Memory B cell (primary cell): ENCODE results near the gene CYP26B1.

Source experiments
- ATAC-seq: fragments of 150-1000 bp; cut with Tn5 transposase; 2 replicates; pipeline ENCODE4 v1.10.0; 2021; ENCODE audit warnings: low read depth, mild to moderate bottlenecking, moderate library complexity
- DNase-seq, 2 donors: peaks; one replicate each; pipeline ENCODE4 v3.0.0; 2022; ENCODE audit warnings: low spot score in 2 of 2
- H3K27ac Mint-ChIP-seq: one replicate; pipeline ENCODE4 v1.8.0; 2022; ENCODE audit warnings: mild to moderate bottlenecking, moderate library complexity, mixed read lengths
- H3K27me3 Mint-ChIP-seq: one replicate; pipeline ENCODE4 v1.8.0; 2022; ENCODE audit warnings: mixed read lengths
- H3K36me3 Mint-ChIP-seq: one replicate; pipeline ENCODE4 v1.8.0; 2022; ENCODE audit warnings: mild to moderate bottlenecking, mixed read lengths
- H3K4me1 Mint-ChIP-seq: one replicate; pipeline ENCODE4 v1.8.0; 2022; ENCODE audit warnings: mixed read lengths
- H3K4me3 Mint-ChIP-seq: one replicate; pipeline ENCODE4 v1.8.0; 2022; ENCODE audit warnings: mild to moderate bottlenecking, moderate library complexity, mixed read lengths
- H3K9me3 Mint-ChIP-seq: one replicate; pipeline ENCODE4 v1.8.0; 2022; ENCODE audit warnings: mixed read lengths

Gene CYP26B1

DNA sequence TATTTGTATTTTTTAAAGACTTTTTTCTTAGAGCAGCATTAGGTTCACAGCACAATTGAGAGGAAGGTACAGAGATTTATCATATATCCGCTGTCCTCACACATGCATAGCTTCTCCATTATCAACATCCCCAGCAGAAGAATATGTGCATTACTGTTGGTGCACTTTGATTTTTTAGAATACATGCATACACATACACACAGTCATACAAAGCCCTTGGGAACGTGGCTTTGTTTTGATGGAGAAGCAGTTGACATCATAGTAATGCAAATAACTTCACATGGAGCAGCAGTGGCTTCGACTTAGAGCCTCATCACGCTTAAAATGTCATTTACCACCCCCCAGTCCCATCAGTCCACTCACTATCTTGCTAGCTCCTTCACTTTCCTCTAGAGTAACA is 26.5 kb downstream of the CYP26B1 start:
- H3K27me3 Mint-ChIP-seq = peaks cover 3% of the 10 kb centered on the region

DNA sequence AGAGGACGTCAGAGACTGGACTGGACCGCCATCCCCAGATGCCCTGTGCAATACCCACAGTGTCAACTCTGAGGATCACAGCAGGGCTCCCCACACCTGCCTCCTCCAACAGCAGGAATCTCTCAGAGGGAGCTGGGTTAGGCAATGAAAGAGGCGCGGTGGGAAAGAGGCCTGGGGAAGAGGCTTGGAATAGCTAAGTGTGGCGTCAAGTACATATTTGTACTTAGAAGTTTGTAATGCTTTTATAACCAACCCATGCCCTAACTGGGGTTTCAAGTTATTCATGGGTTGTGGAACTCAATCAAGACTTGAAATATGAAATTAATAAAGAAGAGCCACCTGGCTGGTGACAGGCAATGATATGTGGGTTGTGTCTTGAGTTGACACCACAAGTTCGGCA is 28.7 kb downstream of the CYP26B1 start:
- no peaks in the 10 kb centered on the region for H3K36me3 Mint-ChIP-seq
- DNase-seq = no peak
- H3K9me3 Mint-ChIP-seq = peaks cover 5% of the 10 kb centered on the region
- no peaks in the 10 kb centered on the region for H3K4me1 Mint-ChIP-seq
- H3K27me3 Mint-ChIP-seq = peaks cover 3% of the 10 kb centered on the region
- no peak for ATAC-seq
- H3K4me3 Mint-ChIP-seq = no peak overlapping the region
- H3K27ac Mint-ChIP-seq = no peak overlapping the region

More for the DNA sequence above, 26.5 kb downstream of the CYP26B1 start:
- H3K9me3 Mint-ChIP-seq = peaks cover 5% of the 10 kb centered on the region
- DNase-seq (no peak), ATAC-seq (no peak)
- no peak overlapping the region for H3K27ac Mint-ChIP-seq
- peaks cover 2% of the 10 kb centered on the region for H3K4me1 Mint-ChIP-seq
- H3K36me3 Mint-ChIP-seq = no peaks in the 10 kb centered on the region
- no peak overlapping the region for H3K4me3 Mint-ChIP-seq

DNA sequence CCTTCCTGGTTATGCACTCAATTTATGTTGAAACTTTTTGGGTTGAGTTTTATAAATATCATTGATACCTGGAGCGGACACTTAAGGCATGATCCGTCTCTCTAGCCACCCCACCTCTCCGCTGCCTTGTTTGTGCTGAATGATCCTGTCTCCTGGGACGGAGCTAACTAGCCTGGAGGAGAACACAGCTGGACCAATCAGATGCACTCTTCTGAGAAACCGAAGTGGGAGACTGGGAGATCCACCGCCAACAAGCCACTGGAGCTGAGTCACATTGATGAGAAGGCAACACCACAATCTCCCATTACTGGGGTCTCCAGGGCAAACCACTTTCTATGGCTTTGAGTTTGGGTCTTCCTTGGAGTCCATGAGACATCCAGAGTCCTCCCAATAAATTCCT is 29.3 kb downstream of the CYP26B1 start:
- no peak overlapping the region for H3K27ac Mint-ChIP-seq
- ATAC-seq (no peak), DNase-seq (no peak)
- no peaks in the 10 kb centered on the region for H3K36me3 Mint-ChIP-seq
- no peaks in the 10 kb centered on the region for H3K4me1 Mint-ChIP-seq
- H3K4me3 Mint-ChIP-seq = no peak overlapping the region
- peaks cover 5% of the 10 kb centered on the region for H3K9me3 Mint-ChIP-seq
- peaks cover 3% of the 10 kb centered on the region for H3K27me3 Mint-ChIP-seq

DNA sequence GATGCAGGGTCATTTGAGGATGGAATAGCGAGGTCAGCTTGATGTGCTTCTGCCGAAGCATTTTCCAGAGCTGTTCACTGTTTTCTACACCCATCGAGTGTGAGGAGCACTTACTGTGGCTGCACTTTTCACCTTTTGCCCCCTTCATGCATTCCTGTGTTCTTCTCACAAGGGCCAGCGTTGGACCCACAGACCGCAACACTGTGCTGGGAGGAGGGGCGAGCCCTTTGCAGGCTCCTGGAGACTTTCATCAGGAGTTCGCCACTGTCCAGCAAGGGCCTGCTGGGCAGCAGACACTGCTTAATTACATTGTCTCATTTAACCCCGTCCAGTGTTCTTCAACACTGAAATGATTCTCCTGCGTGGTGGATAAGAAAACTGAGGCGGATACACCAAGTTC is 29.9 kb downstream of the CYP26B1 start:
- Mint-ChIP-seq H3K27me3 (peaks cover 3% of the 10 kb centered on the region), H3K36me3 (no peaks in the 10 kb centered on the region), H3K4me3 (no peak overlapping the region), H3K9me3 (peaks cover 5% of the 10 kb centered on the region), H3K27ac (no peak overlapping the region), H3K4me1 (no peaks in the 10 kb centered on the region)
- no peak for DNase-seq
- no peak for ATAC-seq

DNA sequence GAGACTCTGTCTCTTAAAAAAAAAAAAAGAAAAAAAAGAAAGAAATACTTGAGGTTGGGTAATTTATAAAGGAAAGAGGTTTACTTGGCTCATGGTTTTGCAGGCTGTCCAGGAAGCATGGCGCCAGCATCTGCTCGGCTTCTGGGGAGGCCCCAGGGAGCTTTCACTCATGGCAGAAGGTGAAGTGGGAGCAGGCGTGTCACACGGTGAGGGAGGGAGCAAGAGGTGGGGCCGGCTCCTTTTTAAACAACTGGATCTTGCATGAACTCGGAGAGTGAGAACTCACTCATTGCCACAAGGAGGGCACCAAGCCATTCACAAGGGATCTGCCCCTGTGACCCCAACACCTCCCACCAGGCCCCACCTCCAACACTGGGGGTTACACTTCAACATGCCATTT is 30.6 kb downstream of the CYP26B1 start:
- H3K9me3 Mint-ChIP-seq = peaks cover 3% of the 10 kb centered on the region
- H3K27me3 Mint-ChIP-seq = peaks cover 5% of the 10 kb centered on the region

DNA sequence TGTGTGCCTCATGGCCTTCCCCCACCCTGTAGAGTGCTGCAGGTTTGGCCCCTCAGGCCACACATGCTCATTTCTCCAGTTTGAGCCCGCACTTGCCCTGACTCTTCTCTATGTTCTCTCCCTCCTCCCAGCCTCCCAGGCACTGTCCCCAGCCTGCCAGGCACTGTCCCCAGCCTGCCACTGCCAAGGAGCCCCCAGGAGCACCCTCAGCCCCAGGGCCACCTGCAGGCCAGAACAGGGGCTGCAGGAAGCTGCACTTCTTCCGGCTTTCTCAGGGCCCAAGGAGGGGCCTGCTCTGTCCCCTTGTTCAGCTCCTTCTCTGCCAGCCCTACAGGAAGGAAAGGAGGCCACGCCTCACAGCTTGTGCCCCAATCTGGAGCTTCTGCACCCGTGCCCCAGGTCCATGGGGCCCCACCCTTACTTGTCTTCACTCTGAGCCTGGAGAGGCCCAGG is 31.6 kb downstream of the CYP26B1 start:
- no peak overlapping the region for H3K27ac Mint-ChIP-seq
- H3K27me3 Mint-ChIP-seq = peaks cover 7% of the 10 kb centered on the region
- H3K9me3 Mint-ChIP-seq = peaks cover 4% of the 10 kb centered on the region
- no peak overlapping the region for H3K4me3 Mint-ChIP-seq
- H3K4me1 Mint-ChIP-seq = no peaks in the 10 kb centered on the region
- H3K36me3 Mint-ChIP-seq = no peaks in the 10 kb centered on the region
- no peak for DNase-seq
- ATAC-seq = no peak

More for the DNA sequence above, 30.6 kb downstream of the CYP26B1 start:
- no peaks in the 10 kb centered on the region for H3K4me1 Mint-ChIP-seq
- no peak overlapping the region for H3K27ac Mint-ChIP-seq
- H3K4me3 Mint-ChIP-seq = no peak overlapping the region
- ATAC-seq (no peak), DNase-seq (no peak)
- H3K36me3 Mint-ChIP-seq = no peaks in the 10 kb centered on the region

DNA sequence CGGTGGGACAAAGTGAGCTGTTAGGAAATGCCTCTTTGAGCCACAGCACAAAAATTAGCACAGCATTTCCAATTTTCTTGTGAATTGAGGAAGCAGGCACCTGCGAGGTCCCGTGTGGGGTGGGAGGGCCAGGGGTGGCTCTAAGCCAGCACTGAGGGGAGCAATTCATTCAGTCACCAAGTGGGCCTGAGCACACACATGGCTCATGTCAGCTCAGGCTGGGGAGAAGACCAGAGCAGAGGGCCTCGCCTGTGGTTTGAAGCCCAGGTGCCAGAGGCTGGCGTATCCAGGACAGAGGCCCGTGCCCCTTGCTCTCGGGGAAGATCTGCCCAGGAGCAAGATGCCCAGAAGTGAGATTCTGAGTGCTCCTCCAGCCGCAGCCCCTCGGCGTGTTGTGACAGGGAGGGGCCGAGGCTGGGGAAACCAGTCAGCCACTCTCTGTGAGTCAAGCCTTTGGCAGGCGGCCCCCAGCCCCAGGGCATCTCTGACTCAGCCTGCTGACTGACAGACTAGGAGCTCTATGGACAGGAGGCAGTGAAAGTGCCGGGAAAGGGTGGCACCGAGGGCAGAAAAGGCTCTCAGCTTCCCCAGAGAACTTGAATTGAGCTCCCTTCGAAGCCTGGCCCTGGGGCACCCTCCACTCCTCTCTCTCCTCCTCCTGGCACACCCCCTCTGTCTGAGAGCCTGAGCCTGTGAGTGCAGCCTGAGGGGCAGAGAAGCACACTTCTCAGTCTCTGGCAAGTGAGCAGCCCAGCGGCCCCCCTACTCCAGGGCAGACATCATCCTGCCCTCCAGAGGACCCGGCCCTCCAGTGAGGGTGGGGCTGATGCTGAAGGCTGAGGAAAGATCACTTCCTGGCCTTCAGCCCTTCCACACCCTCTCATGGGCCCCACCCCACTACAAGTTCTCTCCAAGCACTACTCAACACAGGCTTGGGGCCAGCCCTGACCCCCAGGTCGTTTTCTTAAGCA is 32.3 kb downstream of the CYP26B1 start:
- H3K36me3 Mint-ChIP-seq = no peaks in the 10 kb centered on the region
- H3K27ac Mint-ChIP-seq = no peak overlapping the region
- ATAC-seq = no peak
- peaks cover 4% of the 10 kb centered on the region for H3K9me3 Mint-ChIP-seq
- no peak for DNase-seq
- H3K4me1 Mint-ChIP-seq = no peaks in the 10 kb centered on the region
- peaks cover 7% of the 10 kb centered on the region for H3K27me3 Mint-ChIP-seq
- H3K4me3 Mint-ChIP-seq = no peak overlapping the region

DNA sequence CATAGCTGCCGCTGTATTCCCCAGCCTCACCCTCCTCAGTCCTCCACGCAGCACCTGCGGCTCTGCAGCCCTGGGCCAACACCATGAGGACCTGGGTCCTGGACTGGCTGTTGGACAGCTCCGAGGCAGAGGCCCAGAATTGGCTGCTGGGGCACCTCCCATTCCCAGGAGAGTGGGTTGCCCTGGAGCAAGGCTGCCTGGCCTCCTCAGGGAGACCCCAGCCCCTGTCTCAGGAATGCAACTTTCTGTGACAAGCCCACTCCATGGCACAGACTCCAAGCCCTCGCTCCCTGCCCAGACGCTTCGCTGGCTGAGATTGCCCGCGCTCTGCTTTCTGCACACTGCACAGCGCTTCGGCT is 33.0 kb downstream of the CYP26B1 start:
- Mint-ChIP-seq H3K36me3 (no peaks in the 10 kb centered on the region), H3K9me3 (peaks cover 4% of the 10 kb centered on the region), H3K27ac (no peak overlapping the region), H3K4me3 (no peak overlapping the region), H3K27me3 (peaks cover 7% of the 10 kb centered on the region), H3K4me1 (no peaks in the 10 kb centered on the region)
- ATAC-seq (no peak), DNase-seq (no peak)

DNA sequence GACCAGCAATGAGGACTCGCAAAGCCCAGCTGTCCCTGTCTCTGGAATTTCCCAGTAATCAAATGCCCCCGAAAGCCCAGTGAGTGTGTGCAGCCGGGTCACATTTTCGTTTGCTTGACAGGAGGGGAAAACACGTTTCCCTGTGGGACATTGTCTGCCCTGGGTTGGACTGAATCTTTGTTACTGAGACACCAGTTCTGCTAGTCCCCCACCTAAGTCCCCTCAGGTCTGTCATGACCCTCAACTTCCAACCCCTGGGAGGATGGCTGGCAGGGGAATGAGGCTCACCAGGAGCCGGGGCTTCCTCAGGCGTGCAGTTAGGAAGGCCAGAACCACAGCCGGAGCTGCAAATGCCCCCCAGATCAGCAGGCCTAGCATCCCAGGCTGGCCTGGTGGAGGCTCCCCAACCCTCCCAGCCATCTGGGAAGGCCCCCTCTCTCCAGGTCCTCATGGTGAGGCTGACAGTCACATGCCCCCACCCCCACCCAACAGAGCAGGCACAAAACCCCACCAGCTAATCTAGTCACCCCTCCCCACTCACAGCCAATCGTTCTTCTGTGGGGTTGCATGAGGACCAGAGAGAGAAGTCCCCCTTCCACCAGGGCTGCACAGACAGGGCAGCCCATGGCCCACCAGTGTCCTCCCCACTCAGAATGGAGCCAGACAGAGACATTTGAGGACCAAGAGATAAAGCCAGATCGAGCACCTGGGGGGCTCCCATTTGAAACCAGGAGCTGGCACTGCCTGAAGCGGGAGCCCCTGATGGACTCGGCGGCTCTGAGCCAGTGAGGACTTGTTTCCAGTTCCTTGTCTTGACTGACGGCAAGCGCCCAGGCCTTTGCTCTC is 33.6 kb downstream of the CYP26B1 start:
- Mint-ChIP-seq H3K27me3 (peaks cover 7% of the 10 kb centered on the region), H3K4me1 (no peaks in the 10 kb centered on the region), H3K9me3 (peaks cover 4% of the 10 kb centered on the region), H3K4me3 (no peak overlapping the region), H3K27ac (no peak overlapping the region), H3K36me3 (no peaks in the 10 kb centered on the region)
- ATAC-seq = no peak
- DNase-seq = no peak

DNA sequence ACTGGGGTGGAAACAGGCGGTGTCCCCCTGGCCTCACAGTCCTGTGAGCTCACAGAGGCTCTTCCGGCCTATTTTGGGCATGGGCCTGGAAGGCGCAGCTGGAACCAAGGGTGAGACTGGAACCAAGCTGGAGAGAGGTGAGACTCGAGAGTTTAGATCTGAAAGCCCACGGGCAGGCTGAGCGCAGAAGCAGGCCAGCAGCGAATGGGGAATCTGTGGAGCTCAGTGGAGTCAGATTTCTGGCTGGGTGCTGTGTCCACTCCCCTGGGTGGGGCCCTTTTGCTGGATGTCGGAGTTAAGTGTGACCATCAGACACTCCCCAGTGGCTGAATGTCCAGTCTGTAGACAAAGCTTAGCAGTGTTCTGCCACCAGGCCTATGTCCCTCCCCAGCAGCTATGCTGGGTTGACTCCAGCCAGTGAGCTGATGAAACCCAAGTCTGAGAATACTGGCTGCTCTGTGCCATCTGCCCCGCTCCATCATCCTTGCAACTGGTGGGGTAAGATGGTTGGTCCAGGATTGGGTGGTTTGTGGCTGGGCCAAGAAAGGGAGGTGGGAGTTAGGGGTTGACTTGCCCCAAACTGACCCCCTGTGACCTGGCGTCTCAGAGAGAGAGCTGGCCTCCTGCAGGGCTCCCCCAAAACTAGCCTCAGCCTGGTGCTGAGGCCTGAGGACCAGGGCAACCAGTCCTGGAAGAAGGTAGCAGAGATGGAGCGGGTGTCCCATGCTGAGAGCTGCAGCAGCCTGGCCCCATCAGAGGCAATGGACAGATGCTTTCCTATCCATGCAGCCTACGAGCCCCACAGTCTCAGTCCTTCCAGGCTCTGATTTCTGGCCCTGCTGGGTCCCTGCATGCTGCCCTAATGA is 34.4 kb downstream of the CYP26B1 start:
- no peak overlapping the region for H3K27ac Mint-ChIP-seq
- DNase-seq = no peak
- peaks cover 5% of the 10 kb centered on the region for H3K27me3 Mint-ChIP-seq
- ATAC-seq = no peak
- no peak overlapping the region for H3K4me3 Mint-ChIP-seq
- peaks cover 4% of the 10 kb centered on the region for H3K9me3 Mint-ChIP-seq
- no peaks in the 10 kb centered on the region for H3K4me1 Mint-ChIP-seq
- no peaks in the 10 kb centered on the region for H3K36me3 Mint-ChIP-seq

DNA sequence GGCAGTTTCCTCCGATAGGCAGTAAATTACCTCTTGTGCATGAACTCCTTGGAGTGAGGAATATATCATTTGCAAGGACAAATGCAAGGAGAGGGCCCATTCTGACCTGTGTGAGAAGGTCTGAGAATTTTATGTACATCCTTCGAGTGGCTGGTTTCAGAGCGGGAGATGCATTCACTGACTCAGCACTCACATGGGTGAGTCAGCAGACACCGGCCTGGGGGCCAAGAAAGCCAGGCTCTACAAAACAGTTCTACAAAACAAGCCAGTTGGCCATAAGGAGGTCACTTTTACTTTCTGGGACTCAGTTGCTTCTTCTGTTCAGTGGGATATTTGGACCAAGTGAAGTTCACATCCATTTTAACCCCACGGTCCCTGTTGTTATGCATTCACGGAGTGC is 35.3 kb downstream of the CYP26B1 start:
- no peak overlapping the region for H3K27ac Mint-ChIP-seq
- peaks cover 5% of the 10 kb centered on the region for H3K27me3 Mint-ChIP-seq
- DNase-seq (no peak), ATAC-seq (no peak)
- H3K9me3 Mint-ChIP-seq = peaks cover 4% of the 10 kb centered on the region
- no peak overlapping the region for H3K4me3 Mint-ChIP-seq
- no peaks in the 10 kb centered on the region for H3K36me3 Mint-ChIP-seq
- no peaks in the 10 kb centered on the region for H3K4me1 Mint-ChIP-seq

DNA sequence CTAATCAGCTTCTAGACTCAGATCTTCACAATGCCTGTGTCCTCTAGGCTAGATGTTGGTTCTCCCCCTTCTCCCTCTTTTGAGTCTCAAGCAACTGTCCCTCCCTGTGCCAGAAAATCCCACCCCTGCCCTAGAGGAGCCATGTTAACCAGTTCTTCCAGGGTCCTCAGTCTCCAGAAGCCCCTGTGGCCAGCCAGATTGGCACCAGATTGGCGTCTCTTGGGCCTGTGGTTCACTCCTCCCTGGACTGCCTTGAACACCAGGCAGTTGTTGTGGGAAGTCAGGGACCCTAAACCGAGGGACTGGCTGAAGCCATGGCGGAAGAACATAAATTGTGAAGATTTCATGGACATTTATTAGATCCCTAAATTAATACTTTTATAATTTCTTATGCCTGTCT is 36.6 kb downstream of the CYP26B1 start:
- Mint-ChIP-seq H3K4me1 (no peaks in the 10 kb centered on the region), H3K27ac (no peak overlapping the region), H3K4me3 (no peak overlapping the region), H3K9me3 (peaks cover 4% of the 10 kb centered on the region), H3K27me3 (peaks cover 4% of the 10 kb centered on the region), H3K36me3 (no peaks in the 10 kb centered on the region)
- ATAC-seq (no peak), DNase-seq (no peak)

DNA sequence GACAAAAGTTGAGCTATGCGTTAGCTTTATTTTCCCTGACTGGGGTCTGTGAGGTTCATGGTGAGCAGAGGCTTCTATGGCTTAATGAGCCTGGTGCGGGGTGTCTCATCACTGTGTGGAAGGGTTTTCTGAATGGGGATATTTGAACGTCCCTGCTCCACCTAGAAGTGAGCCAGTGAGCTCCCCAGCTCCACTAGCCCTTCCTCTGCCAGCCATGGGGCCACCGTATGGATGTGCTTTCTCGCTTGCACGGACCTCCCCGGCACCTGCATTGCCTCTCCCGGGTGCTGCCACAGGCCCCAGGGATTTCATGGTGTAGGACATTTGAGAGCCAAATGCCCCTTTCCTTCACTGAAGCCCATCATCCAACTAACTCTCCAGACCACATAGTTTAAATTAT is 37.8 kb downstream of the CYP26B1 start:
- H3K4me1 Mint-ChIP-seq = no peaks in the 10 kb centered on the region
- H3K27me3 Mint-ChIP-seq = peaks cover 5% of the 10 kb centered on the region
- peaks cover 4% of the 10 kb centered on the region for H3K9me3 Mint-ChIP-seq
- ATAC-seq (no peak), DNase-seq (no peak)
- H3K27ac Mint-ChIP-seq = no peak overlapping the region
- H3K36me3 Mint-ChIP-seq = no peaks in the 10 kb centered on the region
- H3K4me3 Mint-ChIP-seq = no peak overlapping the region
